ENCODE results near the gene TANGO2. TPM values are rescaled to one million over a fixed set of nuclear protein-coding genes. Genes with fewer than 3 reads are reported as not detected.

Gene TANGO2
- total and polyA plus RNA-seq, 10 of the 15 experiments (the other 5 are each of a cell fraction or from before 2014, with no cell fraction given), result 4.0 to 24.8 (median 20.9) TPM

DNA sequence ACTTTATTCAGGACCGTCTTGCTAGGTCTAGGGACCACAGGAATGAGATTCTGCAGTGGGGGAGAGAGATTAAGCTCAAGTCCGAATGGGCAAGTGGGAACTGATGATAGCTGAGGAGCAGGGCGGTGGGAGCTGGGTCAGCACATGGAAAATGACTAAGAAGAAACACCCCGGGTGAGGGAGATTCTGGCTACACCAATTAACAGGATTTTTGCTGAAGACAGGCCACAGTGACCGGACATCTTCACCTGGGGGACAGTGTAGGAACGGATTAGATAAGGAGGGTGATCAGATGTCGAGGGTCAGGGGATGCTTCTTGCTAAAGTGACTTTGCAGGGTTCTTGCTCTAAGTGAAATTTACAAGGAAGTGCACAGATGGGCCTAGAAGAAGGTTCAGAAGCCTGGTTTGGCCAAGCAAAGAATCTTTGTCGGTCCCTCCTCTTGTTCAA, 50.6 kb downstream of the TANGO2 start (continued):
- TF ChIP-seq FOS (IDR thresholded peaks at IDR 0.05; ENCODE audit: borderline replicate concordance, extremely low read depth, insufficient read length), result no peak
- TF ChIP-seq SREBF2 (IDR thresholded peaks at IDR 0.05; ENCODE audit: low read length), result no peak
- TF ChIP-seq, protein P1, sequence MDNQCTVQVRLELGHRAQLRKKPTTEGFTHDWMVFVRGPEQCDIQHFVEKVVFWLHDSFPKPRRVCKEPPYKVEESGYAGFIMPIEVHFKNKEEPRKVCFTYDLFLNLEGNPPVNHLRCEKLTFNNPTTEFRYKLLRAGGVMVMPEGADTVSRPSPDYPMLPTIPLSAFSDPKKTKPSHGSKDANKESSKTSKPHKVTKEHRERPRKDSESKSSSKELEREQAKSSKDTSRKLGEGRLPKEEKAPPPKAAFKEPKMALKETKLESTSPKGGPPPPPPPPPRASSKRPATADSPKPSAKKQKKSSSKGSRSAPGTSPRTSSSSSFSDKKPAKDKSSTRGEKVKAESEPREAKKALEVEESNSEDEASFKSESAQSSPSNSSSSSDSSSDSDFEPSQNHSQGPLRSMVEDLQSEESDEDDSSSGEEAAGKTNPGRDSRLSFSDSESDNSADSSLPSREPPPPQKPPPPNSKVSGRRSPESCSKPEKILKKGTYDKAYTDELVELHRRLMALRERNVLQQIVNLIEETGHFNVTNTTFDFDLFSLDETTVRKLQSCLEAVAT (IDR thresholded peaks at IDR 0.05), result no peak
- no peak for TF ChIP-seq MXI1 (IDR thresholded peaks at IDR 0.05; ENCODE audit: low read depth, low read length)
- TF ChIP-seq SMAD1 (IDR thresholded peaks at IDR 0.05; ENCODE audit: low read depth, partially characterized antibody), result no peak
- TF ChIP-seq JUND (IDR thresholded peaks at IDR 0.05; ENCODE audit: low read depth, low read length), result no peak

DNA sequence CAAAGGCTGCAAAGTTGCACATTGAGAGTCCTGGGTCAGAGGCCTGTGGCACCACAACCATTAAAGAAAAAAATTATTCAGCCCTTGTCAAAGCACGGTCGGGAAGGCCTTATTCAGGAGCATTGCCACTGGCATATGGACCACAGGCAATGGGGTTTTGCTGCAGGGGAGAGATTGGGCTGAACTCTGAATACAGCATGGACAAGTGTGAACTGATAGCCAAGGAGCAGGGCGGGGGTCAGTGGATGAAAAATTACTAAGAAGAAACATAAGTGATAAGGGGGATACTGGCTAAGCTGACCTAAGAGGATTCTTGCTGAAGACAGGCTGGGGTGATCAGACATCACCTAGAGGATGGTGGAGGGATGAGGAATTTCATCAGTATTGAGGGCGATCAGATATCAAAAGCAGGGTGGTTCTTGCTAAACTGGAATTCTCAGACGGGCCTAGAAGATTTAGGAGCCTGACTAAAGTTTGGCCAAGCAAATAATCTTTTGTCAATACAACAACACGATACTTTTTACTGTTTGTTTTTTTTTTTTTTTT, 55.8 kb downstream of the TANGO2 start:
- no TSS peak for BruUV-seq (replicated peaks)
- H3K27ac ChIP-seq (ENCODE audit: control insufficient read depth, insufficient read depth), result no peak overlapping the region
- H2AFZ ChIP-seq (ENCODE audit: control insufficient read depth, low read depth, low read length), result no peak overlapping the region
- H3K79me2 ChIP-seq (ENCODE audit: control insufficient read depth, insufficient read depth, low read length), result peaks cover 20% of the 10 kb centered on the region
- no peaks in the 10 kb centered on the region for H4K20me1 ChIP-seq (ENCODE audit: control insufficient read depth, insufficient read depth)
- ChIA-PET SMC1A (ENCODE audit: uncharacterized antibody, unreplicated experiment) (no interaction called here), RAD21 (ENCODE audit: unreplicated experiment) (interaction anchor here (0.7 kb wide), 1 partner anchor 17 kb away, joined by 3 read pairs; no protein-coding TSS in a partner anchor), POLR2A (no interaction called here), CTCF (no interaction called here)
- H3K27me3 ChIP-seq (replicated peaks in 1 of 2; ENCODE audit: control insufficient read depth in 2 of 2, insufficient read depth in 2 of 2, low read length in 1 of 2), result no peaks in the 10 kb centered on the region
- peaks cover 5% of the 10 kb centered on the region for H3K4me1 ChIP-seq (ENCODE audit: control insufficient read depth, insufficient read depth, low read length)
- H3K4me2 ChIP-seq (ENCODE audit: control insufficient read depth, insufficient read depth), result no peak overlapping the region
- in situ Hi-C loops (cut with MboI), result no loop called here
- FAIRE-seq (no peak), DNase-seq (ENCODE audit: low read depth, low spot score) (no peak), ATAC-seq (no peak)
- H3K4me3 ChIP-seq, result no peak overlapping the region
- no peaks in the 10 kb centered on the region for H3K9me3 ChIP-seq (replicated peaks; ENCODE audit: control insufficient read depth, insufficient read depth, low read length)
- WGBS (ENCODE audit: insufficient coverage, insufficient replicate concordance, low lambda C conversion rate, missing lambda C conversion rate), result 66% methylated on average over 6 of the region's 6 CpGs
- intact Hi-C loops (cut with micrococcal nuclease; ENCODE audit: unreplicated experiment), result loop anchor here (10.0 kb wide), 1 partner anchor 52 kb away; the partner anchor contains the start of gene TANGO2
- H3K36me3 ChIP-seq (ENCODE audit: control insufficient read depth in 2 of 2, insufficient read depth in 2 of 2, low read length in 1 of 2), result no peaks in the 10 kb centered on the region
- H3K9ac ChIP-seq (ENCODE audit: control insufficient read depth, insufficient read depth, low read length), result no peak overlapping the region
- TF ChIP-seq SPI1 (IDR thresholded peaks at IDR 0.05; ENCODE audit: borderline replicate concordance, insufficient read depth, low read depth, low read length) (no peak), STAT3 (IDR thresholded peaks at IDR 0.05; ENCODE audit: low read depth, low read length) (no peak), PML (IDR thresholded peaks at IDR 0.05; ENCODE audit: low read length) (no peak), PAX5 (IDR thresholded peaks at IDR 0.05; ENCODE audit: borderline replicate concordance, low read depth, low read length) (no peak), ZNF384 (IDR thresholded peaks at IDR 0.05; ENCODE audit: borderline replicate concordance, low read depth, low read length) (no peak)
- TF ChIP-seq, protein P2, sequence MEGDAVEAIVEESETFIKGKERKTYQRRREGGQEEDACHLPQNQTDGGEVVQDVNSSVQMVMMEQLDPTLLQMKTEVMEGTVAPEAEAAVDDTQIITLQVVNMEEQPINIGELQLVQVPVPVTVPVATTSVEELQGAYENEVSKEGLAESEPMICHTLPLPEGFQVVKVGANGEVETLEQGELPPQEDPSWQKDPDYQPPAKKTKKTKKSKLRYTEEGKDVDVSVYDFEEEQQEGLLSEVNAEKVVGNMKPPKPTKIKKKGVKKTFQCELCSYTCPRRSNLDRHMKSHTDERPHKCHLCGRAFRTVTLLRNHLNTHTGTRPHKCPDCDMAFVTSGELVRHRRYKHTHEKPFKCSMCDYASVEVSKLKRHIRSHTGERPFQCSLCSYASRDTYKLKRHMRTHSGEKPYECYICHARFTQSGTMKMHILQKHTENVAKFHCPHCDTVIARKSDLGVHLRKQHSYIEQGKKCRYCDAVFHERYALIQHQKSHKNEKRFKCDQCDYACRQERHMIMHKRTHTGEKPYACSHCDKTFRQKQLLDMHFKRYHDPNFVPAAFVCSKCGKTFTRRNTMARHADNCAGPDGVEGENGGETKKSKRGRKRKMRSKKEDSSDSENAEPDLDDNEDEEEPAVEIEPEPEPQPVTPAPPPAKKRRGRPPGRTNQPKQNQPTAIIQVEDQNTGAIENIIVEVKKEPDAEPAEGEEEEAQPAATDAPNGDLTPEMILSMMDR (IDR thresholded peaks at IDR 0.05 in 2 of 3, conservative IDR thresholded peaks at IDR 0.05 in 1 of 3; ENCODE audit: control insufficient read depth in 2 of 3, extremely low read depth in 1 of 3, insufficient read depth in 1 of 3, low read depth in 3 of 3, low read length in 3 of 3), result no peak
- TF ChIP-seq, protein P3, sequence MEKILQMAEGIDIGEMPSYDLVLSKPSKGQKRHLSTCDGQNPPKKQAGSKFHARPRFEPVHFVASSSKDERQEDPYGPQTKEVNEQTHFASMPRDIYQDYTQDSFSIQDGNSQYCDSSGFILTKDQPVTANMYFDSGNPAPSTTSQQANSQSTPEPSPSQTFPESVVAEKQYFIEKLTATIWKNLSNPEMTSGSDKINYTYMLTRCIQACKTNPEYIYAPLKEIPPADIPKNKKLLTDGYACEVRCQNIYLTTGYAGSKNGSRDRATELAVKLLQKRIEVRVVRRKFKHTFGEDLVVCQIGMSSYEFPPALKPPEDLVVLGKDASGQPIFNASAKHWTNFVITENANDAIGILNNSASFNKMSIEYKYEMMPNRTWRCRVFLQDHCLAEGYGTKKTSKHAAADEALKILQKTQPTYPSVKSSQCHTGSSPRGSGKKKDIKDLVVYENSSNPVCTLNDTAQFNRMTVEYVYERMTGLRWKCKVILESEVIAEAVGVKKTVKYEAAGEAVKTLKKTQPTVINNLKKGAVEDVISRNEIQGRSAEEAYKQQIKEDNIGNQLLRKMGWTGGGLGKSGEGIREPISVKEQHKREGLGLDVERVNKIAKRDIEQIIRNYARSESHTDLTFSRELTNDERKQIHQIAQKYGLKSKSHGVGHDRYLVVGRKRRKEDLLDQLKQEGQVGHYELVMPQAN (conservative IDR thresholded peaks at IDR 0.05), result no peak
- TF ChIP-seq, protein P4, sequence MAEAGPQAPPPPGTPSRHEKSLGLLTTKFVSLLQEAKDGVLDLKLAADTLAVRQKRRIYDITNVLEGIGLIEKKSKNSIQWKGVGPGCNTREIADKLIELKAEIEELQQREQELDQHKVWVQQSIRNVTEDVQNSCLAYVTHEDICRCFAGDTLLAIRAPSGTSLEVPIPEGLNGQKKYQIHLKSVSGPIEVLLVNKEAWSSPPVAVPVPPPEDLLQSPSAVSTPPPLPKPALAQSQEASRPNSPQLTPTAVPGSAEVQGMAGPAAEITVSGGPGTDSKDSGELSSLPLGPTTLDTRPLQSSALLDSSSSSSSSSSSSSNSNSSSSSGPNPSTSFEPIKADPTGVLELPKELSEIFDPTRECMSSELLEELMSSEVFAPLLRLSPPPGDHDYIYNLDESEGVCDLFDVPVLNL (IDR thresholded peaks at IDR 0.05; ENCODE audit: low read depth, low read length), result no peak
- TF ChIP-seq, protein P5, sequence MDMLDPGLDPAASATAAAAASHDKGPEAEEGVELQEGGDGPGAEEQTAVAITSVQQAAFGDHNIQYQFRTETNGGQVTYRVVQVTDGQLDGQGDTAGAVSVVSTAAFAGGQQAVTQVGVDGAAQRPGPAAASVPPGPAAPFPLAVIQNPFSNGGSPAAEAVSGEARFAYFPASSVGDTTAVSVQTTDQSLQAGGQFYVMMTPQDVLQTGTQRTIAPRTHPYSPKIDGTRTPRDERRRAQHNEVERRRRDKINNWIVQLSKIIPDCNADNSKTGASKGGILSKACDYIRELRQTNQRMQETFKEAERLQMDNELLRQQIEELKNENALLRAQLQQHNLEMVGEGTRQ (IDR thresholded peaks at IDR 0.05; ENCODE audit: borderline replicate concordance, low read depth, low read length), result no peak
